ENCODE results near the gene OR7C1. TPM values are rescaled to one million over a fixed set of nuclear protein-coding genes. Genes with fewer than 3 reads are reported as not detected.
"Not testable (repeated sequence)": the region's sequence is repeated elsewhere in the genome, so short reads cannot be mapped to it uniquely, and the experiment has no call there.

The OR7C1 gene
- total RNA-seq, 1 donor from 2014 or later = 0.03 TPM

- intact Hi-C loops (cut with DNase I) = loop anchor here (5.0 kb wide), 1 partner anchor 101 kb away; the partner anchor contains the start of gene OR7A17
- no peak for DNase-seq (ENCODE audit: low spot score)
Measured at GRCh38 chr19:14786421-14786851, 48.5 kb downstream of the OR7C1 start.

GRCh38 chr19:14785102-14785793 is 49.7 kb downstream of the OR7C1 start:
- peak; percentile 82 for DNase-seq (ENCODE audit: low spot score)
- intact Hi-C loops (cut with DNase I) = loop anchor here (5.0 kb wide), 1 partner anchor 102 kb away; the partner anchor contains the start of gene OR7A17

- DNase-seq (ENCODE audit: low spot score) = peak; percentile 91
- intact Hi-C loops (cut with DNase I) = loop anchor here (5.0 kb wide), 1 partner anchor 103 kb away; the partner anchor contains the start of gene OR7A17
Measured at GRCh38 chr19:14784730-14785101, 50.3 kb downstream of the OR7C1 start.

- intact Hi-C loops (cut with DNase I); DNase-seq (ENCODE audit: low spot score): not testable (repeated sequence)
Measured at GRCh38 chr19:14783410-14783998, 51.5 kb downstream of the OR7C1 start.

GRCh38 chr19:14782626-14783409 is 52.2 kb downstream of the OR7C1 start:
- intact Hi-C loops (cut with DNase I) = no loop called here

GRCh38 chr19:14781713-14782536 is 53.1 kb downstream of the OR7C1 start:
- intact Hi-C loops (cut with DNase I); DNase-seq (ENCODE audit: low spot score): not testable (repeated sequence)

More at GRCh38 chr19:14782626-14783409, 52.2 kb downstream of the OR7C1 start:
- no peak for DNase-seq (ENCODE audit: low spot score)

- DNase-seq (ENCODE audit: low spot score); intact Hi-C loops (cut with DNase I): not testable (repeated sequence)
Measured at GRCh38 chr19:14780622-14781225, 54.3 kb downstream of the OR7C1 start.

GRCh38 chr19:14779151-14779550 is 55.8 kb downstream of the OR7C1 start:
- intact Hi-C loops (cut with DNase I) = no loop called here
- no peak for DNase-seq (ENCODE audit: low spot score)

- intact Hi-C loops (cut with DNase I); DNase-seq (ENCODE audit: low spot score): not testable (repeated sequence)
Measured at GRCh38 chr19:14778110-14778845, 56.7 kb downstream of the OR7C1 start, which contains the start of gene ADGRE2. ADGRE2 (minus strand) TSS chr19:14778560; CDS start chr19:14776756, 1,804 bp downstream.

- DNase-seq (ENCODE audit: low spot score); intact Hi-C loops (cut with DNase I): not testable (repeated sequence)
Measured at GRCh38 chr19:14777645-14778044, 57.3 kb downstream of the OR7C1 start.

GRCh38 chr19:14775869-14776586 is 59.0 kb downstream of the OR7C1 start:
- intact Hi-C loops (cut with DNase I) = no loop called here
- DNase-seq (ENCODE audit: low spot score) = peak; percentile 87

GRCh38 chr19:14775326-14775725 is 59.7 kb downstream of the OR7C1 start:
- intact Hi-C loops (cut with DNase I) = not testable (repeated sequence)

GRCh38 chr19:14774373-14774772 is 60.6 kb downstream of the OR7C1 start:
- DNase-seq (ENCODE audit: low spot score) = no peak
- intact Hi-C loops (cut with DNase I) = no loop called here

More at GRCh38 chr19:14775326-14775725, 59.7 kb downstream of the OR7C1 start:
- not testable (repeated sequence) for DNase-seq (ENCODE audit: low spot score)

- intact Hi-C loops (cut with DNase I); DNase-seq (ENCODE audit: low spot score): not testable (repeated sequence)
Measured at GRCh38 chr19:14773722-14774121, 61.3 kb downstream of the OR7C1 start.

GRCh38 chr19:14772995-14773394 is 62.0 kb downstream of the OR7C1 start:
- no peak for DNase-seq (ENCODE audit: low spot score)
- intact Hi-C loops (cut with DNase I) = no loop called here

- intact Hi-C loops (cut with DNase I) = no loop called here
- DNase-seq (ENCODE audit: low spot score) = no peak
Measured at GRCh38 chr19:14772467-14772866, 62.5 kb downstream of the OR7C1 start.

All from cardiac septum (tissue), 1 donor.